ENCODE measurements around the gene ZNF275.

DNA sequence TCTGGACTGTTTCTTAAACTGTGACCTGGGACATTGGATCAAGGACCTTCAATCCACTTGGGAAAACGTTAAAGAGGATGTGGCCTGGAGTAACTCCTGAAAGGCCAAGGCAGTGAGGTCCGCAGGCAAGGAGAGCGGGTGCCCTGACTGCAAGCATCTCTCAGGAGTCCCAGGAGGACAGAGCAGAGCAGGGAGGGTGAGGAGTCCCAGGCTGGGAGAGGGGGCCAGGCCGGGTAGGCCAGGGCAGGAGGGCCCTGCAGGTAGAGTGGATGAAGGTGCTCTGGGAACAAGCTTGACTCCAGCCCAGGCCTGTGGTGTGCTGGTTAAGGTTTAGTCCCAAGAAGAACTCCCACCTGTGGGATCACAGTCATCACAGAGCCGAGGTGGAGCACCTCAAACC is 53.4 kb downstream of the ZNF275 start:
- TF ChIP-seq POLR2AphosphoS5 (IDR thresholded peaks at IDR 0.05) = no peak
- TF ChIP-seq, protein P1, sequence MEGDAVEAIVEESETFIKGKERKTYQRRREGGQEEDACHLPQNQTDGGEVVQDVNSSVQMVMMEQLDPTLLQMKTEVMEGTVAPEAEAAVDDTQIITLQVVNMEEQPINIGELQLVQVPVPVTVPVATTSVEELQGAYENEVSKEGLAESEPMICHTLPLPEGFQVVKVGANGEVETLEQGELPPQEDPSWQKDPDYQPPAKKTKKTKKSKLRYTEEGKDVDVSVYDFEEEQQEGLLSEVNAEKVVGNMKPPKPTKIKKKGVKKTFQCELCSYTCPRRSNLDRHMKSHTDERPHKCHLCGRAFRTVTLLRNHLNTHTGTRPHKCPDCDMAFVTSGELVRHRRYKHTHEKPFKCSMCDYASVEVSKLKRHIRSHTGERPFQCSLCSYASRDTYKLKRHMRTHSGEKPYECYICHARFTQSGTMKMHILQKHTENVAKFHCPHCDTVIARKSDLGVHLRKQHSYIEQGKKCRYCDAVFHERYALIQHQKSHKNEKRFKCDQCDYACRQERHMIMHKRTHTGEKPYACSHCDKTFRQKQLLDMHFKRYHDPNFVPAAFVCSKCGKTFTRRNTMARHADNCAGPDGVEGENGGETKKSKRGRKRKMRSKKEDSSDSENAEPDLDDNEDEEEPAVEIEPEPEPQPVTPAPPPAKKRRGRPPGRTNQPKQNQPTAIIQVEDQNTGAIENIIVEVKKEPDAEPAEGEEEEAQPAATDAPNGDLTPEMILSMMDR (IDR thresholded peaks at IDR 0.05) = no peak
- no peak for TF ChIP-seq POLR2A (IDR thresholded peaks at IDR 0.05)
